ENCODE data around the gene NUP93. TPM values are rescaled to one million over a fixed set of nuclear protein-coding genes. Genes with fewer than 3 reads are reported as not detected.

Gene NUP93
- total and polyA plus RNA-seq, 2 experiments from 2014 or later: 23.5 to 35.7 TPM

GRCh38 chr16:56797861-56798260, 67.9 kb downstream of the NUP93 start:
- H3K36me3 ChIP-seq (replicated peaks; ENCODE audit: insufficient read depth, low read depth): no peaks in the 10 kb centered on the region
- no peaks in the 10 kb centered on the region for H3K79me2 ChIP-seq
- no peaks in the 10 kb centered on the region for H3K4me1 ChIP-seq (ENCODE audit: insufficient read depth)
- H3K4me3 ChIP-seq: no peak overlapping the region
- no peak overlapping the region for H2AFZ ChIP-seq
- 90% methylated on average over 2 of the region's 2 CpGs for WGBS (ENCODE audit: low lambda C conversion rate, missing lambda C conversion rate)
- H3K27me3 ChIP-seq: no peaks in the 10 kb centered on the region
- H4K20me1 ChIP-seq (ENCODE audit: insufficient read depth, poor library complexity, severe bottlenecking): no peaks in the 10 kb centered on the region
- no peaks in the 10 kb centered on the region for H3K9me2 ChIP-seq (replicated peaks; ENCODE audit: insufficient read depth)
- DNase-seq (ENCODE audit: low spot score): no peak
- H3K9me3 ChIP-seq (ENCODE audit: low read depth): no peaks in the 10 kb centered on the region
- TF ChIP-seq CTCF (IDR thresholded peaks at IDR 0.05; ENCODE audit: poor library complexity): no peak
- no peak for TF ChIP-seq EZH2phosphoT487 (IDR thresholded peaks at IDR 0.05; ENCODE audit: low read depth, severe bottlenecking, unreplicated experiment)
- H3K4me2 ChIP-seq: no peak overlapping the region
- no peak overlapping the region for H3K27ac ChIP-seq

- no peaks in the 10 kb centered on the region for H3K9me2 ChIP-seq (replicated peaks; ENCODE audit: insufficient read depth)
- no peaks in the 10 kb centered on the region for H3K79me2 ChIP-seq
- no peak overlapping the region for H3K27ac ChIP-seq
- H3K36me3 ChIP-seq (replicated peaks; ENCODE audit: insufficient read depth, low read depth): no peaks in the 10 kb centered on the region
- DNase-seq (ENCODE audit: low spot score): no peak
- H4K20me1 ChIP-seq (ENCODE audit: insufficient read depth, poor library complexity, severe bottlenecking): no peaks in the 10 kb centered on the region
- TF ChIP-seq EZH2 (IDR thresholded peaks at IDR 0.05; ENCODE audit: borderline replicate concordance) (no peak), CTCF (IDR thresholded peaks at IDR 0.05; ENCODE audit: poor library complexity) (no peak), EZH2phosphoT487 (IDR thresholded peaks at IDR 0.05; ENCODE audit: low read depth, severe bottlenecking, unreplicated experiment) (no peak)
- H3K27me3 ChIP-seq: no peaks in the 10 kb centered on the region
- H3K4me2 ChIP-seq: no peak overlapping the region
- H2AFZ ChIP-seq: no peak overlapping the region
- H3K9me3 ChIP-seq (ENCODE audit: low read depth): no peaks in the 10 kb centered on the region
- H3K4me3 ChIP-seq: no peak overlapping the region
- WGBS (ENCODE audit: low lambda C conversion rate, missing lambda C conversion rate): 98% methylated on average over 3 of the region's 3 CpGs
- H3K4me1 ChIP-seq (ENCODE audit: insufficient read depth): no peaks in the 10 kb centered on the region
Observed at GRCh38 chr16:56798955-56799354, 69.0 kb downstream of the NUP93 start.

GRCh38 chr16:56800355-56800754, 70.4 kb downstream of the NUP93 start:
- no peaks in the 10 kb centered on the region for H3K27me3 ChIP-seq
- WGBS (ENCODE audit: low lambda C conversion rate, missing lambda C conversion rate): 79% methylated on average over 1 of the region's 1 CpG
- no peak for TF ChIP-seq EZH2 (IDR thresholded peaks at IDR 0.05; ENCODE audit: borderline replicate concordance)
- TF ChIP-seq EZH2phosphoT487 (IDR thresholded peaks at IDR 0.05; ENCODE audit: low read depth, severe bottlenecking, unreplicated experiment): no peak
- no peak for TF ChIP-seq CTCF (IDR thresholded peaks at IDR 0.05; ENCODE audit: poor library complexity)
- no peak overlapping the region for H3K27ac ChIP-seq
- H3K4me3 ChIP-seq: no peak overlapping the region
- no peaks in the 10 kb centered on the region for H3K9me2 ChIP-seq (replicated peaks; ENCODE audit: insufficient read depth)
- H3K9me3 ChIP-seq (ENCODE audit: low read depth): no peaks in the 10 kb centered on the region
- H3K79me2 ChIP-seq: no peaks in the 10 kb centered on the region
- H3K4me1 ChIP-seq (ENCODE audit: insufficient read depth): no peaks in the 10 kb centered on the region
- no peaks in the 10 kb centered on the region for H4K20me1 ChIP-seq (ENCODE audit: insufficient read depth, poor library complexity, severe bottlenecking)
- H2AFZ ChIP-seq: no peak overlapping the region
- H3K36me3 ChIP-seq (replicated peaks; ENCODE audit: insufficient read depth, low read depth): no peaks in the 10 kb centered on the region
- no peak overlapping the region for H3K4me2 ChIP-seq
- no peak for DNase-seq (ENCODE audit: low spot score)

- no peaks in the 10 kb centered on the region for H3K9me3 ChIP-seq (ENCODE audit: low read depth)
- no peak overlapping the region for H2AFZ ChIP-seq
- no peaks in the 10 kb centered on the region for H3K36me3 ChIP-seq (replicated peaks; ENCODE audit: insufficient read depth, low read depth)
- H3K27me3 ChIP-seq: no peaks in the 10 kb centered on the region
- TF ChIP-seq EZH2 (IDR thresholded peaks at IDR 0.05; ENCODE audit: borderline replicate concordance): no peak
- no peak for TF ChIP-seq CTCF (IDR thresholded peaks at IDR 0.05; ENCODE audit: poor library complexity)
- no peak for TF ChIP-seq EZH2phosphoT487 (IDR thresholded peaks at IDR 0.05; ENCODE audit: low read depth, severe bottlenecking, unreplicated experiment)
- no peaks in the 10 kb centered on the region for H3K4me1 ChIP-seq (ENCODE audit: insufficient read depth)
- no peaks in the 10 kb centered on the region for H3K79me2 ChIP-seq
- H4K20me1 ChIP-seq (ENCODE audit: insufficient read depth, poor library complexity, severe bottlenecking): no peaks in the 10 kb centered on the region
- no peak overlapping the region for H3K27ac ChIP-seq
- no peak for DNase-seq (ENCODE audit: low spot score)
- H3K4me2 ChIP-seq: no peak overlapping the region
- 53% methylated on average over 3 of the region's 3 CpGs for WGBS (ENCODE audit: low lambda C conversion rate, missing lambda C conversion rate)
- no peak overlapping the region for H3K4me3 ChIP-seq
- H3K9me2 ChIP-seq (replicated peaks; ENCODE audit: insufficient read depth): no peaks in the 10 kb centered on the region
Observed at GRCh38 chr16:56801762-56802161, 71.8 kb downstream of the NUP93 start.

All from hepatocyte (in vitro differentiated cells).